Thymus (tissue), 11 donors: ENCODE results near the gene PKN3. TPM values are rescaled to one million over a fixed set of nuclear protein-coding genes. Genes with fewer than 3 reads are reported as not detected.

Source experiments
- DNase-seq, 9 donors: peaks; one replicate each; pipeline ENCODE4 v3.0.0-alpha.2; 2013; ENCODE audit warnings: low spot score in 9 of 9, low read depth in 6 of 9, missing footprints in 1 of 9
- H3K27ac ChIP-seq, 2 donors: one replicate each; pipeline ENCODE4 v1.5.1; 2013; ENCODE audit warnings: control low read depth in 1 of 2, low read depth in 1 of 2, low read length in 1 of 2, mild to moderate bottlenecking in 1 of 2, moderate library complexity in 1 of 2
- H3K27me3 ChIP-seq, 2 donors: one replicate each; pipeline ENCODE4 v1.5.1; 2013; ENCODE audit warnings: low read length in 1 of 2; ENCODE audit not compliant: control insufficient read depth in 2 of 2, insufficient read depth in 1 of 2
- H3K36me3 ChIP-seq, 2 donors: one replicate each; pipeline ENCODE4 v1.5.1; 2013; ENCODE audit warnings: low read length in 1 of 2, mild to moderate bottlenecking in 1 of 2, moderate library complexity in 1 of 2; ENCODE audit not compliant: control insufficient read depth in 2 of 2, insufficient read depth in 2 of 2
- H3K4me1 ChIP-seq, 2 donors: one replicate each; pipeline ENCODE4 v1.5.1; 2013; ENCODE audit warnings: low read length in 2 of 2; ENCODE audit not compliant: control insufficient read depth in 2 of 2, insufficient read depth in 2 of 2
- H3K4me3 ChIP-seq, 2 donors: one replicate each; pipeline ENCODE4 v1.5.1; 2013; ENCODE audit warnings: low read length in 2 of 2, control low read depth in 1 of 2, mild to moderate bottlenecking in 1 of 2
- H3K9me3 ChIP-seq, 2 donors: one replicate each; pipeline ENCODE4 v1.5.1; 2013; ENCODE audit warnings: low read length in 1 of 2, mild to moderate bottlenecking in 1 of 2; ENCODE audit not compliant: control insufficient read depth in 2 of 2, insufficient read depth in 1 of 2
- WGBS: extraction: QIAGEN DNeasy Blood & Tissue Kit; methylation state at CpG from one replicate; pipeline ENCODE4 v1.1.7; 2013; 5-methylcytosine and 5-hydroxymethylcytosine counted together
- polyA plus RNA-seq: library from polyadenylated mRNA; stranded (reverse); fragments of 200-250 nt; gene quantifications from one replicate; pipeline ENCODE4 v1.2.3, GENCODE V29; 2013
- total RNA-seq: library from RNA; stranded (reverse); fragments of 120-200 nt; gene quantifications from one replicate; pipeline ENCODE4 v1.2.4, GENCODE V29; 2013
- donor health status: healthy.

PKN3 gene
- total and polyA plus RNA-seq, 2 donors = 3.8 to 10.4 TPM

- Histone ChIP-seq H3K36me3 (no peaks in the 10 kb centered on the region), H3K9me3 (no peaks in the 10 kb centered on the region), H3K27me3 (no peaks in the 10 kb centered on the region), H3K4me3 (no peak overlapping the region), H3K27ac (no peak overlapping the region), H3K4me1 (no peaks in the 10 kb centered on the region)
- WGBS = 99% methylated on average over 4 of the region's 4 CpGs
- DNase-seq = no peak
These were observed 26.9 kb upstream of the PKN3 start for GRCh38 chr9:128675382-128675781.

GRCh38 chr9:128677794-128678193, 24.5 kb upstream of the PKN3 start:
- H3K4me1 ChIP-seq = no peaks in the 10 kb centered on the region
- DNase-seq = no peak
- H3K4me3 ChIP-seq = no peak overlapping the region
- H3K27me3 ChIP-seq = no peaks in the 10 kb centered on the region
- no peaks in the 10 kb centered on the region for H3K9me3 ChIP-seq
- WGBS = 97% methylated on average over 10 of the region's 10 CpGs
- no peaks in the 10 kb centered on the region for H3K36me3 ChIP-seq
- H3K27ac ChIP-seq = no peak overlapping the region

GRCh38 chr9:128683340-128684064, 18.8 kb upstream of the PKN3 start:
- Histone ChIP-seq H3K27ac (peak overlapping the region; percentile 49 to 94), H3K4me3 (peak overlapping the region; percentile 65 to 77), H3K9me3 (no peaks in the 10 kb centered on the region), H3K36me3 (no peaks in the 10 kb centered on the region), H3K27me3 (no peaks in the 10 kb centered on the region), H3K4me1 (peaks cover 21 to 47% of the 10 kb centered on the region in 2 donors)
- 6% methylated on average over 21 of the region's 21 CpGs for WGBS
- DNase-seq = peak in 2 of 9 donors; percentile 19 to 37

- no peaks in the 10 kb centered on the region for H3K9me3 ChIP-seq
- H3K27me3 ChIP-seq = no peaks in the 10 kb centered on the region
- H3K4me3 ChIP-seq = peak overlapping the region; percentile 65 to 77
- no peak for DNase-seq
- H3K36me3 ChIP-seq = no peaks in the 10 kb centered on the region
- peaks cover 21 to 48% of the 10 kb centered on the region in 2 donors for H3K4me1 ChIP-seq
- WGBS = under 1% methylated on average over 3 of the region's 3 CpGs
- peak overlapping the region; percentile 94 to 96 for H3K27ac ChIP-seq
These were observed 18.3 kb upstream of the PKN3 start for GRCh38 chr9:128684065-128684324.

- Histone ChIP-seq H3K36me3 (no peaks in the 10 kb centered on the region), H3K9me3 (no peaks in the 10 kb centered on the region), H3K27ac (peak overlapping the region; percentile 94 to 96), H3K4me3 (peak overlapping the region; percentile 65 to 77), H3K4me1 (peaks cover 21 to 48% of the 10 kb centered on the region in 2 donors), H3K27me3 (no peaks in the 10 kb centered on the region)
- DNase-seq = peak in 7 of 9 donors; percentile 55 to 89 (median 75)
- WGBS = 9% methylated on average over 15 of the region's 15 CpGs
These were observed 17.7 kb upstream of the PKN3 start for GRCh38 chr9:128684325-128685199.

GRCh38 chr9:128685636-128686489, 16.4 kb upstream of the PKN3 start:
- peak overlapping the region; percentile 9 to 16 for H3K4me3 ChIP-seq
- H3K4me1 ChIP-seq = peaks cover 21 to 48% of the 10 kb centered on the region in 2 donors
- peak in 5 of 9 donors; percentile 55 to 85 (median 62) for DNase-seq
- peaks cover 0 to 4% of the 10 kb centered on the region in 2 donors for H3K36me3 ChIP-seq
- H3K9me3 ChIP-seq = no peaks in the 10 kb centered on the region
- H3K27me3 ChIP-seq = no peaks in the 10 kb centered on the region
- WGBS = 55% methylated on average over 17 of the region's 17 CpGs
- H3K27ac ChIP-seq = peak overlapping the region; percentile 77 to 94

- no peak overlapping the region for H3K27ac ChIP-seq
- peaks cover 7 to 20% of the 10 kb centered on the region in 2 donors for H3K36me3 ChIP-seq
- no peaks in the 10 kb centered on the region for H3K9me3 ChIP-seq
- 99% methylated on average over 4 of the region's 4 CpGs for WGBS
- no peak overlapping the region for H3K4me3 ChIP-seq
- DNase-seq = no peak
- H3K4me1 ChIP-seq = peaks cover 24 to 51% of the 10 kb centered on the region in 2 donors
- H3K27me3 ChIP-seq = no peaks in the 10 kb centered on the region
These were observed 14.8 kb upstream of the PKN3 start for GRCh38 chr9:128687453-128687852.

- peaks cover 13 to 33% of the 10 kb centered on the region in 2 donors for H3K36me3 ChIP-seq
- WGBS = 6% methylated on average over 90 of the region's 93 CpGs
- DNase-seq = peak in 8 of 9 donors; percentile 81 to 96 (median 90)
- no peaks in the 10 kb centered on the region for H3K27me3 ChIP-seq
- peaks cover 20 to 45% of the 10 kb centered on the region in 2 donors for H3K4me1 ChIP-seq
- H3K4me3 ChIP-seq = peak within 1 kb of the TSS; percentile 84 to 99
- H3K27ac ChIP-seq = peak within 1 kb of the TSS; percentile 98
- H3K9me3 ChIP-seq = no peaks in the 10 kb centered on the region
These were observed 13.6 kb upstream of the PKN3 start, which contains the start of gene SET for GRCh38 chr9:128688501-128689292. TSS of gene SET (plus strand) at chr9:128689222. CDS start at chr9:128689583, 361 bp downstream.
